ENCODE results near the gene IQSEC2. TPM values are rescaled to one million over a fixed set of nuclear protein-coding genes. Genes with fewer than 3 reads are reported as not detected.

Gene IQSEC2
- total RNA-seq, 6 experiments from 2014 or later, result 1.9 to 2.8 (median 2.2) TPM

DNA sequence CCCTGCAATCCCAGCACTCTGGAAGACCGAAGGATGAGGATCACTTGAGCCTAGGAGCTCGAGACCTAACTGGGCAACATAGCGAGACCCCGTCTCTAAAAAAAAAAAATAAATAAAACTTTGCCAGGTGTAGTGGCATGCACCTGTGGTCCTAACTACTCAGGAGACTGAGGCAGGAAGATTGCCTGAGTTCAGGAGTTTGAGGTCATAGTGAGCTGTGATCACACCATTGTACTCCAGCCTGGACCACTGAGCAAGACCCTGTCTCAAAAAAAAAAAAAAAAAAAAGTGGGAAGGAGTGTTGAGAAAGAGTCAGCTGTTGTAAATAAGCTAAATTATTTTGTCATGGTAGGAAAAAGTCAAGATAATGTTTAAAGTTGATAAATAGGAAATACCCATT lies 27.5 kb upstream of the IQSEC2 start:
- intact Hi-C loops (cut with DNase I), result no loop called here
- Histone ChIP-seq H3K4me3 (no peak overlapping the region), H3K27ac (no peak overlapping the region), H3K4me1 (no peaks in the 10 kb centered on the region), H3K27me3 (no peaks in the 10 kb centered on the region), H3K9me3 (no peaks in the 10 kb centered on the region), H3K36me3 (no peaks in the 10 kb centered on the region)
- no peak for ATAC-seq
- DNase-seq, result no peak
- 73% methylated on average over 4 of the region's 4 CpGs for WGBS (ENCODE audit: insufficient coverage, low coverage, low lambda C conversion rate, missing lambda C conversion rate)
- TF ChIP-seq CTCF (IDR thresholded peaks at IDR 0.05) (no peak), POLR2A (IDR thresholded peaks at IDR 0.05) (no peak)

DNA sequence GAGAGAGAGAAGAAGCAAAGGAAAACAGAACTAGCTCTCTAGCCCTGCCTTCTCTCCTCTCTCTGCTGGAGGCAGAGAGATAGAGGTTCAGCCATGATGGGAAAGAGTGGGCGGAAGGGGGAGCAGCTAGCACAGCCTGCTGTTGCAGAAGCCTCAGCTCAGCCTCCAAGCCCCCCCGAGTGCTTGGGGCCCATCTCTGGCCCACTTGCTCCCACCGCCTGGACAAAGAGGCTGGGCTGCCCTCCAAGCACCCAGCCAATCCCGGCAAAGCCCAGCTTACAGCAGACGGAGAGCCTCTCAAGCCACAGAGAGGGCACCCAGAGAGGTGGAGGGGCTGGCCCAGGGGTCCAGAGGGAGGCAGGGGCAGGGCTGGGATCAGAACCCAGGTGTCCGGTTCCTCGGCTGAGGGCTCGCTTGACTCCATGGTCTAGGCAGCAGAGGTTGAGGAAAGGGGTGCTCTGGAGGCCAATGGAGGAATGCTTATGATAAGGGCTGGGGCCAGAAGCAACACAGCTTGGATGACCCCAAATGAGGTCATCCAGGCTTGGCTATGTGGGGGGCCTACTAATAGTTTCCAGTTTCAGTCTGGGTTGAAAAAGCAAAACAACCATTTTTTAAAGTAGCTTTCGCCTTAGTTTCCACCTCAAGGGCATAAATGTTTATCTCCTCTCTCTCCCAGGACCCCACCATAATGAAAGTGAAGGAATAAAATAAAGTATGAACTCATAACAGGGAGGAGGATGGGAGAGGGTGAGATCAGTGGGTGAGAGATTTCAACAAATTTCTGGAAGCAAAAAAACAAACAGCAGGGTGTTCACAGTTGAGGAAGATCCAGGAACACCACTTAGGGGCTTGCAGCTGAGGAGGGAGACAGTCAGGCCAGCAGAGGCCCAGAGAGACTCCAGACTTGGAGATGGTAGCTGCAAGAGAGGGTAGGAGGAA lies 24.9 kb upstream of the IQSEC2 start:
- ATAC-seq (no peak), DNase-seq (no peak)
- no peaks in the 10 kb centered on the region for H3K27me3 ChIP-seq
- H3K4me3 ChIP-seq, result no peak overlapping the region
- H3K4me1 ChIP-seq, result no peaks in the 10 kb centered on the region
- no peak overlapping the region for H3K27ac ChIP-seq
- H3K36me3 ChIP-seq, result no peaks in the 10 kb centered on the region
- no peaks in the 10 kb centered on the region for H3K9me3 ChIP-seq
- TF ChIP-seq CTCF (IDR thresholded peaks at IDR 0.05) (no peak), POLR2A (IDR thresholded peaks at IDR 0.05) (no peak)
- intact Hi-C loops (cut with DNase I), result no loop called here
- 56% methylated on average over 5 of the region's 9 CpGs for WGBS (ENCODE audit: insufficient coverage, low coverage, low lambda C conversion rate, missing lambda C conversion rate)

DNA sequence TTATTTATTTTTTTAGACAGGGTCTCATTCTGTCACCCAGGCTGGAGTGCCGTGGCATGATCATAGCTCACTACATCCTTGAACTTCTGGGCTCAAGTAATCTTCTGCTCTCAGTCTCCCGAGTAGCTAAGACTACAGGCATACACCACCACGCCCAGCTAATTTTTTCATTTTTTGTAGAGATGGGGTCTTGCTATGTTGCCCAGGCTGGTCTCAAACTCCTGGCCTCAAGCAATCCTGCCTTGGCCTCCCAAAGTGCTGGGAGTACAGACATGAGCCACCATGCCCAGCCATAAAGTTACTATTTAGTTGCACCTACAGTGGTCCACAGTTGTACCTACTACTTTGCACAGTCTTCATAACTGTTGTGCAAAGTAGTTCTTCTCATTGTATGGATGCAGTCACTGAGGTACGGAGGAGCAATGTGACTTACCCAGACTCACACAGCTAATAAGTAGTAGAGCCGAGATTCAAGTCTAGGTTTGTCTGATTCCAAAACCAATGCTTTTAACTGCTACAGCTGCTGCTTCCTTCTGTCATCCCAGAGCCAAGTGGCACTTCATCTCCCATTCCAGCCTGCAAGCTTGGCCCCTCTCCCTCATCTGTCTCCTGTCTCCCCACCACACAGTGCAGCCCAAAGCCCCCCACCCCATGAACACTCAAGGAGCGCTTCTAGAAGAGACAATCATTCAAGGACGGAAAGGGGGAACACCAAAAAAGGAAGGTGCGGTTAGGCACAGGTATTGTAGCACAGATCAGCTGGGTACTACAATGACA lies 24.0 kb upstream of the IQSEC2 start:
- Histone ChIP-seq H3K4me1 (no peaks in the 10 kb centered on the region), H3K27ac (no peak overlapping the region), H3K36me3 (no peaks in the 10 kb centered on the region), H3K9me3 (no peaks in the 10 kb centered on the region), H3K27me3 (no peaks in the 10 kb centered on the region), H3K4me3 (no peak overlapping the region)
- DNase-seq, result no peak
- intact Hi-C loops (cut with DNase I), result no loop called here
- WGBS (ENCODE audit: insufficient coverage, low coverage, low lambda C conversion rate, missing lambda C conversion rate), result 62% methylated on average over 6 of the region's 8 CpGs
- TF ChIP-seq POLR2A (IDR thresholded peaks at IDR 0.05), result no peak
- no peak for TF ChIP-seq CTCF (IDR thresholded peaks at IDR 0.05)
- ATAC-seq, result no peak

GRCh38 chrX:53303195-53303594 lies 21.8 kb upstream of the IQSEC2 start:
- no peak for TF ChIP-seq CTCF (IDR thresholded peaks at IDR 0.05)
- no peak for TF ChIP-seq POLR2A (IDR thresholded peaks at IDR 0.05)
- H3K27ac ChIP-seq, result no peak overlapping the region
- WGBS (ENCODE audit: insufficient coverage, low coverage, low lambda C conversion rate, missing lambda C conversion rate), result 78% methylated on average over 5 of the region's 5 CpGs
- DNase-seq (no peak), ATAC-seq (no peak)
- H3K4me3 ChIP-seq, result no peak overlapping the region
- no peaks in the 10 kb centered on the region for H3K4me1 ChIP-seq
- intact Hi-C loops (cut with DNase I), result no loop called here
- no peaks in the 10 kb centered on the region for H3K27me3 ChIP-seq
- H3K9me3 ChIP-seq, result no peaks in the 10 kb centered on the region
- no peaks in the 10 kb centered on the region for H3K36me3 ChIP-seq
